ENCODE data around the gene KTN1.

Gene KTN1

GRCh38 chr14:55673048-55673447 lies 93.0 kb downstream of the KTN1 start:
- Histone ChIP-seq H3K27me3 (ENCODE audit: insufficient read depth, low read length) (no peaks in the 10 kb centered on the region), H3K36me3 (ENCODE audit: insufficient read depth, low read length) (peaks cover 53% of the 10 kb centered on the region), H3K9me3 (ENCODE audit: low read length) (no peaks in the 10 kb centered on the region), H3K4me3 (ENCODE audit: low read length) (no peak overlapping the region), H3K4me1 (ENCODE audit: insufficient read depth, low read length) (no peaks in the 10 kb centered on the region), H2AFZ (ENCODE audit: low read depth, low read length) (no peak overlapping the region)

DNA sequence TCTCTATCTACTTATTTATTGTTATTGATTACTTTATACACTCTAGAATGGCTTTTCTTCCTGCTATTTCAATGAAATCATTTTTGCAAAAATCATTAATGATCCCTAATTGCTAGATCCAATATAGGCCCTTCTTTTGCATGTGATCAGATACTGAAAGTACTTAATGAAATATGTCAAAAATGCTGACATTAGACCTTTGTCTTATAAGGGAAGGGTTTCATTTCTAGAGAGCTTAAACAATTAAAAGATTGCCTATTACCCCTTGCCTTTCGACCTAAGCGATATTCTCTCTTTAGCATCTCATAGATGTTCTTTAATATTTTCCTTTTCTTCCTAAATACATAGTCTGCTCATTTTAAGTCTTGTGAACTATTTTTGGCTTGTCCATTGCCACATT lies 101.1 kb downstream of the KTN1 start:
- Histone ChIP-seq H3K4me1 (ENCODE audit: insufficient read depth, low read length) (no peaks in the 10 kb centered on the region), H3K27me3 (ENCODE audit: insufficient read depth, low read length) (no peaks in the 10 kb centered on the region), H2AFZ (ENCODE audit: low read depth, low read length) (no peak overlapping the region), H3K36me3 (ENCODE audit: insufficient read depth, low read length) (peaks cover 65% of the 10 kb centered on the region), H3K4me3 (ENCODE audit: low read length) (no peak overlapping the region), H3K9me3 (ENCODE audit: low read length) (peaks cover 8% of the 10 kb centered on the region)

GRCh38 chr14:55684956-55685584 lies 105.1 kb downstream of the KTN1 start:
- Histone ChIP-seq H3K36me3 (ENCODE audit: insufficient read depth, low read length) (peaks cover 46% of the 10 kb centered on the region), H3K27me3 (ENCODE audit: insufficient read depth, low read length) (no peaks in the 10 kb centered on the region)

DNA sequence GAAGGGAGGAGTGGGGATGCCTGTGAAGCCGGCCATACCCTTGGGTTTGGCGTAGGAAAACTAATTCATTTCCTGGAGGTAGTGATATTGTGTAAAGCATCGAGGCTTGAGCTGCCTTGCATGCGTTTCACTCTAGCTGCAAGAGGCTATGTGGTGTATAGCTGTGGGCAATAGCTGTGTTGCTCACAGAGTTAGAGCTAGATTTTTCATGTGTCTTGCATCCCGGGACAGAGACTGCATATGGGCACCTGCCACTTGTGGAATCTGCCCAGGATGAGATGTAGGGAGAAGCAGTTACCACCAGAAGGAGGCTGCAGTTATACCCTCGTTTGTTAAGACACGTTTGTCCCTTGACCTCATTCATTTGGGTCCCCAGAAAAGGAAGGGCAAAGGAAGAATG lies 106.7 kb downstream of the KTN1 start:
- H3K27me3 ChIP-seq (ENCODE audit: insufficient read depth, low read length) = no peaks in the 10 kb centered on the region
- no peak overlapping the region for H2AFZ ChIP-seq (ENCODE audit: low read depth, low read length)
- no peak overlapping the region for H3K4me3 ChIP-seq (ENCODE audit: low read length)
- H3K9me3 ChIP-seq (ENCODE audit: low read length) = no peaks in the 10 kb centered on the region
- peaks cover 34% of the 10 kb centered on the region for H3K36me3 ChIP-seq (ENCODE audit: insufficient read depth, low read length)
- H3K4me1 ChIP-seq (ENCODE audit: insufficient read depth, low read length) = peaks cover 2% of the 10 kb centered on the region

More at GRCh38 chr14:55684956-55685584, 105.1 kb downstream of the KTN1 start:
- Histone ChIP-seq H3K9me3 (ENCODE audit: low read length) (no peaks in the 10 kb centered on the region), H2AFZ (ENCODE audit: low read depth, low read length) (no peak overlapping the region), H3K4me1 (ENCODE audit: insufficient read depth, low read length) (no peaks in the 10 kb centered on the region), H3K4me3 (ENCODE audit: low read length) (no peak overlapping the region)

DNA sequence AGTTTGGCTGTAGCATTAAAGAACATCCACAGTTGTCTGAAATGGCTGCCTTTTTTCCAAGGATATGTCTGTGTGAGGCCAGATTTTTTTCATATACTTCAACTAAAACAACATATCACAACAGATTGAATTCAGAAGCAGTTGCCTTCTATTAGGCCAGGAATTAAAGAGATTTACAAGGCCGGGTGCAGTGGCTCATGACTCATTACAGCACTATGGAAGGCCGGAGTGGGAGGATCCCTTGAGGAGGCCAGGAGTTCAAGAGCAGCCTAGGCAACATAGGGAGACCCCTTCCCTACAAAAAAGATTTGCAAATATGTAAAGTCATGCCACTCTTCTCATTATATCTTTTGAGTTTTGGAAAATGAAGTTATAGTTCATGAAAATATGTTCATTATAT lies 108.6 kb downstream of the KTN1 start:
- no peak overlapping the region for H3K4me3 ChIP-seq (ENCODE audit: low read length)
- H3K36me3 ChIP-seq (ENCODE audit: insufficient read depth, low read length) = peaks cover 28% of the 10 kb centered on the region
- H3K27me3 ChIP-seq (ENCODE audit: insufficient read depth, low read length) = no peaks in the 10 kb centered on the region
- peaks cover 2% of the 10 kb centered on the region for H3K4me1 ChIP-seq (ENCODE audit: insufficient read depth, low read length)
- no peaks in the 10 kb centered on the region for H3K9me3 ChIP-seq (ENCODE audit: low read length)
- no peak overlapping the region for H2AFZ ChIP-seq (ENCODE audit: low read depth, low read length)

DNA sequence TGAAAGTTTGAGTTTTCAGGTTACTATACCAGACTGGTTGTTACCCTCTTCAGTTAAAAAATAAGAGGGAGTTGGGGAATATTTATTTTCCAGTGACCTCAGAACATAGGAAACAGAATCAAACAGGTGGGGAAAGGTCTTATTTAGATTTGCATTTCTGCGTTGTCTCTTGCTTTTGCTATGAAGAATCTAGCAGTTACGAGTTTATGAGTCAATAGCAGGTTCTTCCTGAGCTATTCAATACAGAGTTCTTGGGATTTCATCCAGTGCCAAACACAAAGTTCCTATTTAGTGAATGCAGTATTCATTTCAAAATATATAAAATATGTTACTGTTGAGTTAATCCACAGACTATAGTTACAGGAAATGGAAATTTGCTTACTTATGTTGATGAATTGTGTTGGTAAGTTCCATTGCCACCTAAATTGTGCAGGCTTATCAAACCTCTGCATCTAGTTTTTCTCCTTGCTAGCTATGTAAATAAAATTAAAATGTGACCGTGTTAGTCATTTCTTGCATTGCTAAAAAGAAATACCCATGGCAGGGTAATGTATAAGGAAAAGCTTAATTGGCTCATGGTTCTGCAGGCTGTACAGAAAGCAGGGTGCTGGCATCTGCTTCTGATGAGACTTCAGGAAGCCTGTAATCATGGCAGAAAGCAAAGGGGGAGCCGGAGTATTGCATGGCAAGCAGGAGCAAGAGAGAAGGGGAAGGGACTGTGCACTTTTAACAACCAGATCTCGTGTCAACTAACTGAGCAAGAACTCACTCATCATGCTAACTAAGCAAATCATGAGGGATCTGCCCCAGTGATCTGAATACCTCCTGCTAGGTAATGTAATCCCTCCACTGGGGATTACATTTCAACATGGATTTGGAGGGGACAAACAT lies 110.2 kb downstream of the KTN1 start:
- no peak overlapping the region for H2AFZ ChIP-seq (ENCODE audit: low read depth, low read length)
- H3K27me3 ChIP-seq (ENCODE audit: insufficient read depth, low read length) = no peaks in the 10 kb centered on the region
- H3K4me1 ChIP-seq (ENCODE audit: insufficient read depth, low read length) = peaks cover 2% of the 10 kb centered on the region
- no peak overlapping the region for H3K4me3 ChIP-seq (ENCODE audit: low read length)
- peaks cover 17% of the 10 kb centered on the region for H3K36me3 ChIP-seq (ENCODE audit: insufficient read depth, low read length)
- H3K9me3 ChIP-seq (ENCODE audit: low read length) = no peaks in the 10 kb centered on the region

DNA sequence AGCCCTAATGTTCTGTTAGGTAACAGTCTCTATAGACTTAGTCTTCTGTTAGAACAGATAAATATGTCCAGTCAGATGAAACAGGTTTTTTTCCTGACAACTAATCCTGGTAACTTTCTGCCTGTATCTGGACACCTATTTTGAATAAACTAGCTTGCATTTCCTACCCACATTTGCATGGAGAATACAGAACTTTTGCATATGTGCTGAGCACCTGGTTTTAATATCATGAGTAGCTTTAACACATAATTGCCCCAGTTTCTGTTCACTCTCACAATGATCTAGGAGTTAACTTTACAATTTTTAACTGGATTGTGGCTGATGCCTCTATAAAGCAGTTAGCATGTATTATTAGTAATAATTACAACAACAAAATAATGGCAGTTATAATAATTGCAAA lies 111.7 kb downstream of the KTN1 start:
- Histone ChIP-seq H3K27me3 (ENCODE audit: insufficient read depth, low read length) (no peaks in the 10 kb centered on the region), H3K9me3 (ENCODE audit: low read length) (no peaks in the 10 kb centered on the region), H3K4me3 (ENCODE audit: low read length) (no peak overlapping the region), H2AFZ (ENCODE audit: low read depth, low read length) (no peak overlapping the region), H3K36me3 (ENCODE audit: insufficient read depth, low read length) (peaks cover 5% of the 10 kb centered on the region), H3K4me1 (ENCODE audit: insufficient read depth, low read length) (peaks cover 2% of the 10 kb centered on the region)

- H3K4me1 ChIP-seq (ENCODE audit: insufficient read depth, low read length) = peaks cover 8% of the 10 kb centered on the region
- no peak overlapping the region for H3K4me3 ChIP-seq (ENCODE audit: low read length)
- no peak overlapping the region for H2AFZ ChIP-seq (ENCODE audit: low read depth, low read length)
- H3K27me3 ChIP-seq (ENCODE audit: insufficient read depth, low read length) = no peaks in the 10 kb centered on the region
- H3K36me3 ChIP-seq (ENCODE audit: insufficient read depth, low read length) = peaks cover 2% of the 10 kb centered on the region
- H3K9me3 ChIP-seq (ENCODE audit: low read length) = no peaks in the 10 kb centered on the region
These were observed 113.9 kb downstream of the KTN1 start for GRCh38 chr14:55693904-55694303.

DNA sequence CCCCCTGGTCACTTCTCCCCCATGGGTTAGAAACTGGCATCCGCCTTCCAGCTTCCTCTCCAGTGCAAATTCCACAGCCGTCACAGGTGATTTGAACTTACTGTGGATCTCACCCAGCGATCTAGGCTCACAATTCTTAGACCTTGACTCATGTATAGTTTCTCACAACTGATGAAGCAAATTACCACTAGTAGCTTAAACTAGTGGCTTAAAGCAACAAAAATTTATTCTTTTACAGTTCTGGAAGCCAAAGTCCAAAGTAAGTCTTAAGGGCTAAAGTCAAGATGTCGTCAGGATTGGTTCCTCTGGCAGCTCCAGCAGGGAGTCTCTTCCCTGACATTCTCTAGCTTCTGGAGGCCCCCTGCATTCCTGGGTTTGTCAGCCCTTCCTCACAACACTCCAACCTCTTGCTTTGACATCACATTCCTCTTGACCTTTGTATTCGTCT lies 117.4 kb downstream of the KTN1 start:
- no peaks in the 10 kb centered on the region for H3K9me3 ChIP-seq (ENCODE audit: low read length)
- H3K4me1 ChIP-seq (ENCODE audit: insufficient read depth, low read length) = peaks cover 6% of the 10 kb centered on the region
- no peak overlapping the region for H2AFZ ChIP-seq (ENCODE audit: low read depth, low read length)
- H3K4me3 ChIP-seq (ENCODE audit: low read length) = no peak overlapping the region
- H3K36me3 ChIP-seq (ENCODE audit: insufficient read depth, low read length) = no peaks in the 10 kb centered on the region
- no peaks in the 10 kb centered on the region for H3K27me3 ChIP-seq (ENCODE audit: insufficient read depth, low read length)

DNA sequence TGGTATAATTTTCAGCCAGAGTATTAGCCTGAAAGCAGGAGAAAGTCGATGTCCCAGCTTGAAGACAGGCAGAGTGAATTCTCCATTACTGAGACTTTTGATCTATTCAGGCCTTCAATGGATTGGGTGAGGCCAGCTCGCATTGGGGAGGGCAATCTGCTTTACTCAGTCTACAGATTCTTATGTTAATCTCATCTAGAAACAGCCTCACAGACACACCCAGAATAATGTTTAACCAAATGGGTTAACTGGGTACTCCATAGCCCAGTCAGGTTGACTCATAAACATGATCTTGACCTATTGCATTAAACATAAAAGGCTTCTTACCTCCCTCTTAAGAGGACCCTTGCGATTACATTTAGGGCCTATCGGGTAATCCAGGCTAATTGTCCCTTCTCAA lies 118.0 kb downstream of the KTN1 start:
- no peaks in the 10 kb centered on the region for H3K27me3 ChIP-seq (ENCODE audit: insufficient read depth, low read length)
- H3K36me3 ChIP-seq (ENCODE audit: insufficient read depth, low read length) = no peaks in the 10 kb centered on the region
- H3K9me3 ChIP-seq (ENCODE audit: low read length) = no peaks in the 10 kb centered on the region
- H3K4me1 ChIP-seq (ENCODE audit: insufficient read depth, low read length) = peaks cover 6% of the 10 kb centered on the region
- no peak overlapping the region for H2AFZ ChIP-seq (ENCODE audit: low read depth, low read length)
- no peak overlapping the region for H3K4me3 ChIP-seq (ENCODE audit: low read length)

DNA sequence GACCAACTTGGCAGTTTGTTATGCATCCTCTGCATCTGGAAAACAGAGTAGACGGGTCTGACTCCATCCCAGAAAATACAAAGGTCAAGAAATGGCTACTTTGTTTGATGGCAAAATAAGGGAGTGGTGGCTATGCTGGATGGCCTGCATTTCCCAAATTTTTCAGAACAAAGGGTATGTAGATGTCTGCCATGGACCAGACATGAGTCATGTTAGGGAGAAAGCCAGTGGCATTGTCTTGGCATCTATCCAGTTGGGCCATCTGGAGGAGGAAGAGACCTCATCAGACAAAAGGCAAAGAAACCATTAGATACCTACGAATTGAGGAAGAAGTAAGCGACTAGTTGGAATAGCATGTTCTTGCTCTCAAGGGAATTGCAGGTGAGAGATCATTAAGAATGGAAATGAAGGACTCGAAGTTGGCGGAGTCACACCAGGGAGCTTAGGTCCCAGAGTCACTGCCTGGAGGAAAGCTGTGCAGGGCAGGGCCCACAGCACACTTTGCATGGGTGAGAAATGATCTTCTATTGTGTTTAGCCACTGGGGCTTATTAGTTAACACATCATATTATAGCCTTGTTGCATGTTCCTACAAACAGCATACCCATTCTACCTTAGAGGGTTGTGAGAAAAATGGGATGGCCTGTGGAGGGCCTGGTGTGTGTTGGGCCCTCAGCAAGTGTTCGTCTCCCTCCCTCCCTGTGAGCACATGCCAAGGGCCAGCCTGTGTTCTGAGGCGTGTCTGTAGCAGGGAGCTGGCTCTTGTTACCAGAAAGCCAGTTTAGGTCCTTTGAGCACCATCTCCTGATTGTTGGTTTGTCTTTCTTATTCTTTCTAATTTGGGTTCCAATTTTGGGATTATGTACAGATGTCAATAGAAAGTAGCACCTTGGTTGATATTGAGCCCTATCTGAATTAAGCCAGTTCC lies 119.4 kb downstream of the KTN1 start:
- H3K4me3 ChIP-seq (ENCODE audit: low read length) = no peak overlapping the region

DNA sequence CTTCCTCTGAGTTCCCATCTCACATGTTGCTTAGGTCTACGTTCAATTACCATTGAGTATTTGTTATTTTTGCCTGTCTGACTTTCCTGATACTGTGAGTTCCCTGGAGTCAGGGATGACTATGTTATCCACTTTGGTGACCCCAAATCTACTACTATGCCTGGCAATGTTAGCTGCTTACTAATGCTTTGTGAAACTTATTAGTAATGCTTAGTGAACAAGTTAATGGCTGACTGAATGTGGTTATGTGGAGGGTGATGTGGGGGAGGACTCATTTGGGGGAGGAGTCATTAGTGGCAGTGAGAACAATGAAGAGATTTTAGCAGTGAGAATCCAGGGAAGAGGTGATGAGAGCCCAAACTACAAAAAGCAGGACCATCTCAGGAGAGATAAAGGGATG lies 121.6 kb downstream of the KTN1 start:
- Histone ChIP-seq H3K9me3 (ENCODE audit: low read length) (no peaks in the 10 kb centered on the region), H3K27me3 (ENCODE audit: insufficient read depth, low read length) (no peaks in the 10 kb centered on the region), H3K36me3 (ENCODE audit: insufficient read depth, low read length) (no peaks in the 10 kb centered on the region), H3K4me3 (ENCODE audit: low read length) (no peak overlapping the region), H3K4me1 (ENCODE audit: insufficient read depth, low read length) (peaks cover 6% of the 10 kb centered on the region), H2AFZ (ENCODE audit: low read depth, low read length) (no peak overlapping the region)

More for the DNA sequence above, 119.4 kb downstream of the KTN1 start:
- Histone ChIP-seq H3K36me3 (ENCODE audit: insufficient read depth, low read length) (no peaks in the 10 kb centered on the region), H3K27me3 (ENCODE audit: insufficient read depth, low read length) (no peaks in the 10 kb centered on the region), H3K4me1 (ENCODE audit: insufficient read depth, low read length) (peaks cover 6% of the 10 kb centered on the region), H3K9me3 (ENCODE audit: low read length) (no peaks in the 10 kb centered on the region), H2AFZ (ENCODE audit: low read depth, low read length) (no peak overlapping the region)

DNA sequence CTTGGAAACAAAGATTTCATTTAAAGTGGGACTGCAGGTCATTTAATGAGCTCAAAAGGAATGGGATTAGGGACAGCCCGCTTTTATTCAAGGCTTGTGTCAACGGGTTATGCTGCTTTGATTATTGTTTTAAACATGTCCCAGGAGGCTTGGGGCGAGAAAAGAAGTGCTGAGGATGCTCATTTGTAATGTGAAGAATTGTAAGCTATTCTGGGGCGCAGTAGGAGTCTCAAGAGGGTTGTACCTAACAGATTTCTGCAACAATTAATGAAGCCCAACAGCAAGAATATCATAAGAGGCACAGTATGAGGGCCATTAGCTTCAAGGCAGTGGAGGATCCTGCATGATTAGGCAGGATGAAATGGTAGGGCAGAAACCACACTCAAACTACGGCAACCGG lies 122.5 kb downstream of the KTN1 start:
- H3K4me3 ChIP-seq (ENCODE audit: low read length) = no peak overlapping the region

More for the DNA sequence above, 122.5 kb downstream of the KTN1 start:
- no peaks in the 10 kb centered on the region for H3K36me3 ChIP-seq (ENCODE audit: insufficient read depth, low read length)
- H3K9me3 ChIP-seq (ENCODE audit: low read length) = no peaks in the 10 kb centered on the region
- no peak overlapping the region for H2AFZ ChIP-seq (ENCODE audit: low read depth, low read length)
- H3K4me1 ChIP-seq (ENCODE audit: insufficient read depth, low read length) = peaks cover 4% of the 10 kb centered on the region
- H3K27me3 ChIP-seq (ENCODE audit: insufficient read depth, low read length) = no peaks in the 10 kb centered on the region
